H1 (cell line): ENCODE measurements around the gene PTH1R. TPM values are rescaled to one million over a fixed set of nuclear protein-coding genes. Genes with fewer than 3 reads are reported as not detected.

Source experiments
- ATF2 ChIP-seq: IDR thresholded peaks from 2 replicates; pipeline ENCODE4 v1.6.1; 2012; ENCODE audit warnings: low read length, inconsistent platforms
- CREB1 ChIP-seq: IDR thresholded peaks from 2 replicates; pipeline ENCODE4 v1.6.1; 2012; ENCODE audit warnings: inconsistent platforms
- HDAC2 ChIP-seq, 2 experiments: fragments of 300-600 bp in 1 of 2; sonication (generic) in 1 of 2; IDR thresholded peaks; 2 replicates each; pipeline ENCODE4 v1.6.1; 2011 to 2012; ENCODE audit warnings: low read depth in 2 of 2, low read length in 2 of 2, mild to moderate bottlenecking in 2 of 2, moderate library complexity in 2 of 2, borderline replicate concordance in 1 of 2, inconsistent platforms in 1 of 2
- POU5F1 ChIP-seq: IDR thresholded peaks from 2 replicates; pipeline ENCODE4 v1.6.1; 2011; ENCODE audit warnings: low read depth, mild to moderate bottlenecking, low read length, moderate library complexity
- polyA plus RNA-seq, 7 experiments: library from polyadenylated mRNA; depleted of rRNA in 3 of 7; stranded (reverse) in 5 of 7; unstranded in 2 of 7; fragments of >200 nt in 5 of 7; fragments of 200-250 nt in 2 of 7; gene quantifications; 1 replicate in 5 of 7; 2 replicates in 1 of 7; 4 replicates in 1 of 7; pipeline versions ENCODE4 v1.2.1 to v1.2.3, GENCODE V29; 2011 to 2013; ENCODE audit warnings: missing spikeins in 2 of 7, mixed read lengths in 2 of 7
- total RNA-seq: library from RNA; stranded (reverse); fragmentation: NEBNext Ultra II Directional; extraction: Animal tissue kit (Norgen Biotek cat#: 25700); gene quantifications from 2 replicates; pipeline ENCODE4 v1.2.1, GENCODE V29; 2021

Gene PTH1R
- total and polyA plus RNA-seq, 2 of the 8 experiments (the other 6 are each of a cell fraction or from before 2014, with no cell fraction given), result 0.57 to 1.5 TPM

- TF ChIP-seq ATF2, result no peak
- TF ChIP-seq HDAC2 (IDR thresholded peaks at IDR 0.05; ENCODE audit: borderline replicate concordance in 1 of 2, low read depth in 2 of 2, low read length in 2 of 2), result no peak
- no peak for TF ChIP-seq POU5F1
- no peak for TF ChIP-seq CREB1
Measured at GRCh38 chr3:46868287-46868686, 9.2 kb upstream of the PTH1R start (continued).
